DOHH2 (cell line): ENCODE measurements around the gene TRPV4.

Experiments used
- H3F3A ChIP-seq: fragments of 200-600 bp; sonication (generic), shearing (Covaris generic); 2 replicates; pipeline ENCODE4 v1.6.0; 2016; ENCODE audit warnings: antibody characterized with exemption, mild to moderate bottlenecking; ENCODE audit not compliant: control insufficient read depth, insufficient read depth
- H3K27ac ChIP-seq: fragments of 200-600 bp; sonication (generic); 2 replicates; pipeline ENCODE4 v1.5.1; 2014; ENCODE audit warnings: low read depth, mild to moderate bottlenecking, low read length, moderate library complexity
- H3K27me3 ChIP-seq: fragments of 200-600 bp; sonication (generic); 2 replicates; pipeline ENCODE4 v1.6.1; 2014; ENCODE audit warnings: mild to moderate bottlenecking, low read length, mixed read lengths; ENCODE audit not compliant: control insufficient read depth
- H3K36me3 ChIP-seq: fragments of 200-600 bp; sonication (generic); 2 replicates; pipeline ENCODE4 v1.6.1; 2014; ENCODE audit warnings: mild to moderate bottlenecking, low read length, moderate library complexity, mixed read lengths; ENCODE audit not compliant: control insufficient read depth
- H3K4me1 ChIP-seq: fragments of 200-600 bp; sonication (generic); 2 replicates; pipeline ENCODE4 v1.6.1; 2014; ENCODE audit warnings: mild to moderate bottlenecking, low read length, mixed read lengths; ENCODE audit not compliant: control insufficient read depth
- H3K4me2 ChIP-seq: fragments of 200-600 bp; sonication (generic); 2 replicates; pipeline ENCODE4 v1.6.0; 2014; ENCODE audit warnings: mild to moderate bottlenecking, low read length, moderate library complexity
- H3K4me3 ChIP-seq: fragments of 200-600 bp; sonication (generic); 2 replicates; pipeline ENCODE4 v1.5.1; 2014; ENCODE audit warnings: mild to moderate bottlenecking, low read length, mixed read lengths
- H3K79me2 ChIP-seq: fragments of 200-600 bp; sonication (generic); 2 replicates; pipeline ENCODE4 v1.6.1; 2014; ENCODE audit warnings: mild to moderate bottlenecking, low read length, mixed read lengths; ENCODE audit not compliant: control insufficient read depth
- H3K9me2 ChIP-seq: fragments of 200-600 bp; sonication (generic); replicated peaks from 2 replicates; pipeline ENCODE4 v1.6.1; 2014; ENCODE audit warnings: mild to moderate bottlenecking, low read length, mixed read lengths; ENCODE audit not compliant: control insufficient read depth
- H3K9me3 ChIP-seq: fragments of 200-600 bp; sonication (generic); 2 replicates; pipeline ENCODE4 v1.6.1; 2014; ENCODE audit warnings: antibody characterized with exemption, low read length, mixed read lengths; ENCODE audit not compliant: control insufficient read depth, insufficient read depth
- H4K20me1 ChIP-seq: fragments of 200-600 bp; sonication (generic); 2 replicates; pipeline ENCODE4 v1.6.0; 2014; ENCODE audit warnings: low read depth, mild to moderate bottlenecking, antibody characterized with exemption, low read length, moderate library complexity; ENCODE audit not compliant: control insufficient read depth, insufficient read depth
- EZH2phosphoT487 ChIP-seq: fragments of 200-600 bp; sonication (generic); IDR thresholded peaks from 2 replicates; pipeline ENCODE4 v1.6.1; 2017; ENCODE audit warnings: borderline replicate concordance, mild to moderate bottlenecking, antibody characterized with exemption, low read length, moderate library complexity, mixed read lengths
- TF ChIP-seq, protein P1 (sequence below): fragments of 200-600 bp; sonication (generic); IDR thresholded peaks from one replicate; pipeline ENCODE4 v1.5.1; 2014; ENCODE audit warnings: antibody characterized with exemption, mild to moderate bottlenecking, low read depth, low read length; ENCODE audit not compliant: poor library complexity, severe bottlenecking

Gene TRPV4

DNA sequence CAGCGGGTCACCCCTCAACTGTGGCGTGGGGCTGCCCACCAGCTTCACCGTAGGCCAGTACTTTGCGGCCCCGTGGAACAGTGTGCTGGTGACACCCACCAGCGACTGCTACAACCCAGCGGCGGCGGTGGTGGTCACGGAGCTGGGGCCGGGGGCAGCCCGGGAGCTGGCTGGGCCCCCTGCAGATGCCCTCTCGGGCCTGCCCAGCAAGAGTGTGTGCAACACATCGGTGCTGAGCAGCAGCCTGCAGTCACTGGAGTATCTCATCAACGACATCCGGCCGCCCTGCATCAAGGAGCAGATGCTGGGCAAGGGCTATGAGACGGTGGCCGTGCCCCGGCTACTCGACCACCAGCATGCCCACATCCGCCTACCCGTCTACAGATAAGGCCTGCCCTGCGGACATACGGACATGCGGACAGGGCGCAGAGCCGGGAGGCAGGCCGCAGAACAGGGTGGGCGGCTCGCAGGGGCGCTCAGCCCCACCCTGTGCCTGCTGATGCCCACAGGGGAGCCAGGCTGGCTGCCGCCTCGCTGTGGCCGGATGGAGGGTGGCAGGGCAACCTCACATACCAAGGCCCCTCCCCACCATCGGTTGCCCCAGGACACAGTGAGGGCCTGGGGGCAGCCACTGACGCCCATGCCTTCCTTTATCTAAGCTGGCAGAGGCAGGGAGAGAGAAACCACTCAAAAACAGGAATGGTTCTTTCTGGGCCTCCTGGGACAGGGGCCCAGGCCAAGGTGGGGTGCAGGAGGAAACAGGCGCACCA is 64.1 kb downstream of the TRPV4 start:
- H3K27ac ChIP-seq, result no peak overlapping the region
- H3K9me2 ChIP-seq, result no peaks in the 10 kb centered on the region

DNA sequence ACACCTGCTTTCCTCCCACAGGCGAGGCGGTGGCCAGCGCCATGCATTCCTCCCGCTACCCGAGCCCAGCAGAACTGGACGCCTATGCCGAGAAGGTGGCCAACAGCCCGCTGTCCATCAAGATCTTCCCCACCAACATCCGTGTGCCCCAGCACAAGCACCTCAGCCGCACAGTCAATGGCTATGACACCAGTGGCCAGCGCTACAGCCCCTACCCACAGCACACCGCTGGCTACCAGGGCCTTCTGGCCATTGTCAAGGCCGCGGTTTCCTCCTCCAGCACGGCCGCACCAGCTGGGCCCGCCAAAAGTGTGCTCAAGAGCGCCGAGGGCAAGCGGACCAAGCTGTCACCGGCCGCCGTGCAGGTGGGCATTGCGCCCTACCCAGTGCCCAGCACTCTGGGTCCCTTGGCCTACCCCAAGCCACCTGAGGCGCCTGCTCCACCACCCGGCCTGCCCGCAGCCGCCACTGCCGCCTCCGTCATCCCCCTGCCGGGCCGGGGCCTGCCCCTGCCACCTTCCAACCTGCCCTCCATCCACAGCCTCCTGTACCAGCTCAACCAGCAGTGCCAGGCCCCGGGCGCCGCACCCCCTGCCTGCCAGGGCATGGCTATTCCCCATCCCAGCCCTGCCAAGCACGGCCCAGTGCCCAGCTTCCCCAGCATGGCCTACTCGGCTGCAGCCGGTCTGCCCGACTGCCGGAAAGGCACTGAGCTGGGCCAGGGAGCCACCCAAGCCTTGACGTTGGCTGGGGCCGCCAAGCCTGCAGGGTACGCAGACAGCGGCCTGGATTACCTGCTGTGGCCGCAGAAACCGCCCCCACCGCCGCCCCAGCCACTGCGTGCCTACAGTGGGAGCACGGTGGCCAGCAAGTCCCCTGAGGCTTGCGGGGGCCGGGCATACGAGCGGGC is 65.0 kb downstream of the TRPV4 start:
- no peaks in the 10 kb centered on the region for H3K27me3 ChIP-seq
- no peaks in the 10 kb centered on the region for H3K9me2 ChIP-seq
- no peaks in the 10 kb centered on the region for H4K20me1 ChIP-seq
- H3K4me2 ChIP-seq, result no peak overlapping the region
- H3F3A ChIP-seq, result no peaks in the 10 kb centered on the region
- TF ChIP-seq, protein P1, sequence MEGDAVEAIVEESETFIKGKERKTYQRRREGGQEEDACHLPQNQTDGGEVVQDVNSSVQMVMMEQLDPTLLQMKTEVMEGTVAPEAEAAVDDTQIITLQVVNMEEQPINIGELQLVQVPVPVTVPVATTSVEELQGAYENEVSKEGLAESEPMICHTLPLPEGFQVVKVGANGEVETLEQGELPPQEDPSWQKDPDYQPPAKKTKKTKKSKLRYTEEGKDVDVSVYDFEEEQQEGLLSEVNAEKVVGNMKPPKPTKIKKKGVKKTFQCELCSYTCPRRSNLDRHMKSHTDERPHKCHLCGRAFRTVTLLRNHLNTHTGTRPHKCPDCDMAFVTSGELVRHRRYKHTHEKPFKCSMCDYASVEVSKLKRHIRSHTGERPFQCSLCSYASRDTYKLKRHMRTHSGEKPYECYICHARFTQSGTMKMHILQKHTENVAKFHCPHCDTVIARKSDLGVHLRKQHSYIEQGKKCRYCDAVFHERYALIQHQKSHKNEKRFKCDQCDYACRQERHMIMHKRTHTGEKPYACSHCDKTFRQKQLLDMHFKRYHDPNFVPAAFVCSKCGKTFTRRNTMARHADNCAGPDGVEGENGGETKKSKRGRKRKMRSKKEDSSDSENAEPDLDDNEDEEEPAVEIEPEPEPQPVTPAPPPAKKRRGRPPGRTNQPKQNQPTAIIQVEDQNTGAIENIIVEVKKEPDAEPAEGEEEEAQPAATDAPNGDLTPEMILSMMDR, result no peak
- no peak for TF ChIP-seq EZH2phosphoT487
- H3K79me2 ChIP-seq, result no peaks in the 10 kb centered on the region
- H3K4me1 ChIP-seq, result peaks cover 4% of the 10 kb centered on the region
- H3K27ac ChIP-seq, result no peak overlapping the region
- H3K36me3 ChIP-seq, result no peaks in the 10 kb centered on the region
- no peak overlapping the region for H3K4me3 ChIP-seq
- H3K9me3 ChIP-seq, result no peaks in the 10 kb centered on the region

More for the DNA sequence above, 64.1 kb downstream of the TRPV4 start:
- H3K36me3 ChIP-seq, result no peaks in the 10 kb centered on the region
- H3K79me2 ChIP-seq, result no peaks in the 10 kb centered on the region
- no peaks in the 10 kb centered on the region for H3K9me3 ChIP-seq
- TF ChIP-seq EZH2phosphoT487, result no peak
- TF ChIP-seq, protein P1, result no peak
- H3K4me3 ChIP-seq, result no peak overlapping the region
- H3K27me3 ChIP-seq, result no peaks in the 10 kb centered on the region
- no peaks in the 10 kb centered on the region for H3F3A ChIP-seq
- H4K20me1 ChIP-seq, result no peaks in the 10 kb centered on the region
- peaks cover 10% of the 10 kb centered on the region for H3K4me1 ChIP-seq
- H3K4me2 ChIP-seq, result no peak overlapping the region

DNA sequence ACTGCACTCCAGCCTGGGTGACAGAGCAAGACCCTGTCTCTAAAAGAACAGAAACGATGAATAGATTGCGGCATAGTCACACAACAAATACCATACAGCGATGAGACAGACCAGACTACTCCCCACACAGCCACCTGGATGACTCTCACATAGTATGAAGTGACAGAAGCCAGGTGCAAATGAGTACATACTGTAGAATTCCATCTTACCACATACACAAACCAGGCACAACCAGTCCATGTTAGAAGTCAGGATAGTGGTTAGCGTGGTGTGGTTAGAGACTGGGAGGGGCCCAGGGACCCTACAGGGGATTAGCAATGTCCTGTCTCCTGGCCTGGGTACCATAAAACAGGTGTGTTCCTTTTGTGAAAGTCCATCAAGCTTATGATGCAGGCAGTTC is 65.7 kb downstream of the TRPV4 start:
- Histone ChIP-seq H4K20me1 (no peaks in the 10 kb centered on the region), H3K9me3 (no peaks in the 10 kb centered on the region), H3K4me2 (no peak overlapping the region), H3K36me3 (no peaks in the 10 kb centered on the region), H3K4me1 (no peaks in the 10 kb centered on the region), H3K79me2 (no peaks in the 10 kb centered on the region), H3F3A (no peaks in the 10 kb centered on the region), H3K9me2 (no peaks in the 10 kb centered on the region), H3K27me3 (no peaks in the 10 kb centered on the region), H3K4me3 (no peak overlapping the region), H3K27ac (no peak overlapping the region)
- TF ChIP-seq, protein P1, result no peak
- no peak for TF ChIP-seq EZH2phosphoT487
